Smooth muscle cell of the brain vasculature (primary cell): ENCODE results near the gene CEBPG.

ENCODE experiments used
- DNase-seq: peaks from one replicate; pipeline ENCODE4 v3.0.0-alpha.2; 2012; ENCODE audit warnings: low read depth, low spot score

CEBPG gene

DNA sequence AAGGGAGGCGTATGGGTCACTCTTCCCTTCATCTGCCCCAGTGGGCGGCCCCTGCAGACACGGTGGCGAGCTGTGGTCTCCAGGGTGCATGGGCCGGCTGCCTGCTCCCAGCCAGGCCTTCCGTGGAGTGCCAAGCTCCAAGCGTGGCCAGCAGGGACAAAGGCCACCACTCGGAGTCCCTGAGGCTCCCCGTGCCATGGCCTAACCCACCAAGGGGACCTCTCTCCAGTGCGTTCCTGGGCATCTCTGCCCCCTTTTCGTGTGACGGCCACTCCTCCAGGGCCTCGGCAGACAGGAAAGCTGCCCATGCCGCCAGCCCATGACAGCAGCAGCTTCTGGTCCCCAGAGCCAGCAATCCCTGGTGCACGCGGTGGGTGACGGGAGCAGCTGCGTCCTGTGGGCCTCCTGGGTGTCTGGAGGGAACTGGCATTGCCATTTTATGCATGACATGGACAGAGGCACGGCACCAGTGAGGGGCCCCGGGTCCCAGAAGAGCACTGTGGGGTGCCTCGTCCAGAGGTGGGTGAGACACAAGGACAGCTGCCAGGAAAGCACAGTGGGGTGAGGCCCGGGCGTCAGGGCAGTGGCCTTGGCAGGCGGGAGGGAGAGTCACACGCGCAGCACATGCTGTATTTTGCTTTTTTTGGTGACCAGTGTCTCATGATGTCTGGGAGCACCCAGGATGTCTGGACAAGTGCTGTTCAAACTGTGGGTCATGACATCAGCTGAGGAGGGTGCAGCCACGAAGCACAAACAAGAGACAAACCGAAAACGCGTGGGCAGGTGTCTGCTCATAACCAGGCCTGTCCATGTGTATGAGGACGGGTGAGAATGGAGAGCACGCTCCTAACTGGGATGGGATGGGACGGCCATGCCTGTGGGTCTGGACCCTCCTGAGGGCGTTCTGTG lies 32.3 kb downstream of the CEBPG start:
- no peak for DNase-seq

DNA sequence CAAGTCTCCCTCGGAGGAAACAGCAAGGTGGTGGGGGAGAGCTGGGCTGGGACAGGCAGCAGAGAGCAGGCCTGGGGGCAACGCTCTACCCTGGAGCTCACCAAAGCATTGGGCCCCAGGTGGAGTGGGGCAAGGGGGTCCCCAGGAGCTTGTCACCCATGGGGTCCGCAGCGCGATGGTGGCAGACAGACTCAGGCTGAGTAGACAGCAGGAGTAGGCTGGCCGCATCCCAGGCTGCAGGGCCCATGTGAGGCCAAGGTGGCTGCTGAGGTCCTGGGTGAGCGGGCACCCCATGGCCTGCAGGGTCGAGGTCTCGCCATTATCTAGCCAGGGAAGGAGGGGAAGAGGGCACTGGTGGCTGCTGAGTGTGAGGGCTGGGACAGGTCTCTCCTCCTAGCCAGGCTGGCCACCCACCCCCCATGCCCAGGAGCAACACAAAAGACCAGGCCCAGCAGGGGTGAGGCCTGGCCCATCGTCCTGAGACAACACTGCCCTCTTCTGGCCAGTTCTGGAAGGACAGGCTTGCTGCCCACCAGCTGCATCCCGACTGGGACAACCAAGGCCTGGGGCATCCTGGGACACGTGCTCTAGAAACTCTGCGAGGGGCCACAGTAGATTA lies 33.1 kb downstream of the CEBPG start:
- no peak for DNase-seq

DNA sequence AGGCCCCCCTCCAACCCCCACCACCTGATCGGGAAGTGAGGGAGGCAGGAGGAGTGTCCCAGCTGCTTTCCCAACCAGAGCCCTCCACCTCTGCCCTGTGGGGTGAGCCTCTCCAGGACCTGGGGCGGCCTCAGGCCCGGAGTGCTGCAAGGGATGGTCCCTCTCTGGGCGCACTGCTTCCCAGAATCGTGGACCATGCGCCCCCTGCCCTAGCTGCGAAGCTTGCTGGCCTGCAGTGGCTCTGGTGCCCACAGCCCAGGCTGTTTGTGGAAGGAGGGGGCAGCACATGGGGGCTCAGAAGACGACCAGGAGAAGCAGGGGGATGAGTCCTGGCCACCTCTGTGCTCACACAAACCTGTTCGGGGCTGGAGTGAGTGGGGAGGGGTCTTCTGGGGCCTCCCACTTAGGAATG lies 33.6 kb downstream of the CEBPG start:
- DNase-seq = no peak

DNA sequence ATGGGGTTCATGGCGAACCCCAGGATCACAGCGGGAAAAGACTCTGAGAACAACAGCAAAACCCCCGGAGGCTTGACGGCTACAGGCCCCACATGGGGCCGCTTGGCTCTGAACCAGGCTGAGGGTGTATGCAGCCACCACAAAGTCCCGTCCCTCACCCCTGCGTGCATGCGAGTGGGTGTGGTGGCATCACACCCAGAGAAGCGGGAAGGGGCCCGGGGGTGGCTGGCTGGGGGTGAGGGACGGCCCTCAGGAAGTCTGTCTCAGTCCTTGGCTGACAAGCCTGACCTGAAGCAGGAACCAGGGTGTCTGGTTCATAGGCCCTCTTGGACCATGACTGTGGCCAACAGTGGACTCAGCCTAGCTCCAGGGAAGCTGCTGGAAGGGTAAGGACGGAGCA lies 34.2 kb downstream of the CEBPG start:
- no peak for DNase-seq

DNA sequence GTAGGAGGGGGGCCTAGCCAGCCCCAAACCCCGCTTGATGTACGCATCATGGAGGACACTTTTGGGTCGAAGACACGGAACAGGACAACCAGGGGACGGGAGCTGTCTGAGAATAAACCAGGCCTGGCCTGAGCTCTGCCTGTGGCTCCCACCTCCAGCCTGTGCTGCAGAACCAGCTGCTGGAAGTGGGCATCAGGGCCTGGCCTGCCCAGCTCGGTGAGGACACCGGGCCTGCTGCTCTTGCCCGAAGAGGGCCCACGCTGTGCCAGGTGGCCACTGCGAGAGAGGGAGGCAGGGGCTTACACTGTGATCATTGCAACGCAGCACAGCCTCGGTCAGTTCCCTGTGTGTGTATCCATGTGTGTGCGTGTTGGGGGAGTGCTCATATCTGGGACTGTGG lies 34.6 kb downstream of the CEBPG start:
- DNase-seq = no peak

DNA sequence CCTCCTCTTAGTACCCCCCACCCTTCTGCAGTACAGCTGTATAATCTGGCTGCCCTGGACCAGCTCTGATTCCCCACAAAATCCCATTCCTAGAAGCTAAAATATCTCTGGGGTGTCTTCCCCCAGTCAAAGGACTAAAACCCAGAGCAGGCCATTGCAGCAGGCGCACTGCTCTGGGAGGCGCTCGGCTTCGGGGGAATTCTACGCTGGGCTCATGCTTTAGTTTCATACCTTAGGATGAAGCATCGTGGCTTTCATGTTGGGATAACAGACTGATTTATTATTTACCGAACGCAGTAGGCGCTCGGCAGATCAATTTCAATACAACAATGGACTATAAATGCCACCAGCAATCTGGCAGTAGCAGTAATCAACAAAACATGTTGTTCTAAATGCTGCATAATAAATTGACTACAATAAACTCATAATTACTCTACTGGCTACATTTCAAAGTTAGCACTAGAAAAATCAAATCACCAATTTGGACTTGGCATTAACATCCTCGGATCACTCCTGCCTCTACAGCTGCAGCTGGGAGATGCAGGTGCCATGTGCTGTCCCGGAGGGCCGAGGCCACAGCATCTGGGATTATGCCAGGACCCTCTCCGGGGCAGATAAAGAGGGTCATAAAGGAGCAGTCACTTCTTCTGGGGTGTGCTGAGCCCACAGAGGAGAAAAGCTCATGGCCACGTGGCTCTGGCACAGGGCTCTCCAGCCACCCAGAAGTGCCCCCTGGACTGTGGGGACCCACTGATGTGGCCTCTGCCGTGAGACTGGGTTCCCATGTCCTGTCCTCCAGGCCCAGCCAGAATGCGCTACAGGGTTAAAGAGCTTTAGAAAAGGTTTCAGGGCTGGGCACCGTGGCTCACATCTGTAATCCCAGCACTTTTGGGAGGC lies 35.3 kb downstream of the CEBPG start:
- no peak for DNase-seq

DNA sequence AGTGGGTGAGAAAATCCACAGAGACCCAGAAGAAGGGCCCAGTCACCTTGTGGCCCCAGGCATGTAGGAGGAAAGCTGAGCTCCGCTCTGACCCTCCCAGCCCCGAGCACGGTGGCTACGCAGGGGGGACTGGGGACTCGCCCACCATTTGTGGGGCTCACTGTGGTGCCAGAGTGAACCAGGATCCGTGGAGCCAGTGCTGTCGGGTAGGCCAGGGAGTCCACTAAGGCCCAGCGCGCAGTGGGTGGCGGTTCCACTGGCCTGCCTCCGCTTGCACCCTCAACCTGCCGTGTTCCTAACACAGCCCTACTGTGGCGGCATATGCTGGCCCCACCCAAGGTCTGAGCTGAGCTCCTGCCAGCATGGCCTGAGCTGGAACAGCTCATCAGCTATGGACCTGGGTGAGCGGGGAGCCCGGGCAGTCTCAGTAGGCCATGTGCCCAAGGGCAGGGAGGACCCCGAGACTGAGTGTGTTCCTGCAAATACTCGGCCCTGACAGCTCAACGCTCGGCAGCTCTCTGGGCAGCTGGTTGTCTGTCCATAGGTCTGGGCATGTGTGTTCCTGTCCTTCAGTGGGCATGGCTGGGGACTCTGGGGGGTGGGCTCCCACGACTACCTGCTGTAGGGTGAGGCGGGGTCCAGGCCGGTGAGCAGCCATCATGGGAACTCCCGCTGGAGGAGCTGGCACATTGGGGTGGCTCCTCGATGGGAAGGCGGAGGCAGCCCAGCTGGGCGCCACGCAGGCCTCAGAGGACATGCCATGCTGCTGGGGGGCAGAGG lies 36.6 kb downstream of the CEBPG start:
- no peak for DNase-seq

DNA sequence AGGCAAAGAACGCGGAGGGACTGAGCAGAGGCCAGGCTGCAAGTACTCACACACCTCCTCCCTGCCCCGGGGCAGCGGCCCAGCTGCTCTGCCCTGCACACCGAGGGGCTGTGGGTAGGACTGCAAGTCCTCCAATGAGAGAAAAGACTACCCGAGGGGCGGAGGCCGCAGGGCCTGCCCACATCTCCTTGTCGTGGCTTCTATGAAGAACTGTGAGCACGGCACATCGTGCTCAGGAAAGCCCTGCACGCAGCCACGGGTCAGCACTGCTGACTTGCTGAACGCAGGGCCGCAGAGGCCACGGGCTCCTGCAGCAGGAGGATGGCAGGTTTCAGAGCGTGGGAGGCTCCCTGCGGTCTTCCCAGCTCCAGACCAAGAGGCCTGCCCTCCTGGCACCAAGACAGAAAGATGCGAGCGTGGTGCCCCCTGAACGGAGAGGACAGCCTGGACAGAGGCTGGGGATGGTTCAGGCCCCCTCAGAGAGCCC lies 37.4 kb downstream of the CEBPG start:
- no peak for DNase-seq

DNA sequence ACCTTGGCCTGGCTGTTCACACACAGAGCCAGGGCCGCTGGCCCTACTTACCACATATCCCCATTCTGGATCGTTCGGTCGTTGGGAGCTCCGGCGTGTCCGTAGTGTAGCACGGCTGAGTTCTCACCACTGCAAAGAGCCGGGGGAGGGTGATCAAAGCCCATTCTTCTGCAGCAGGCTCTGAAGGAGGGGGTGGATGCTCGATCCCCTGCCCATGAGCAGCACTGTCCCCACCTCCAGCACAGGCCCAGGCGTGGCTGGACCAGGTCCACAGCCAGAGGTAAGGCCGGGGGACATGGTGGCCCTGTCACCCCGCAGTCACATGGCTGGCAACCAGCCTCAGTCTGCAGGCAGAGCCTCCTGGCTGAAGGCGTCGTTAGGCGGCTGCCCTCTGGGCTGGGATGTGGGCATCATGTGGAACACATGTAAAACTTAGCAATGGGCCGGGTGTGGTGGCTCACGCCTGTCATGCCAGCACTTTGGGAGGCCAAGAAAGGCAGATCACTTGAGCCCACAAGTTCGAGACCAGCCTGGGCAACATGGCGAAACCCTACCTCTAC lies 38.2 kb downstream of the CEBPG start:
- no peak for DNase-seq

DNA sequence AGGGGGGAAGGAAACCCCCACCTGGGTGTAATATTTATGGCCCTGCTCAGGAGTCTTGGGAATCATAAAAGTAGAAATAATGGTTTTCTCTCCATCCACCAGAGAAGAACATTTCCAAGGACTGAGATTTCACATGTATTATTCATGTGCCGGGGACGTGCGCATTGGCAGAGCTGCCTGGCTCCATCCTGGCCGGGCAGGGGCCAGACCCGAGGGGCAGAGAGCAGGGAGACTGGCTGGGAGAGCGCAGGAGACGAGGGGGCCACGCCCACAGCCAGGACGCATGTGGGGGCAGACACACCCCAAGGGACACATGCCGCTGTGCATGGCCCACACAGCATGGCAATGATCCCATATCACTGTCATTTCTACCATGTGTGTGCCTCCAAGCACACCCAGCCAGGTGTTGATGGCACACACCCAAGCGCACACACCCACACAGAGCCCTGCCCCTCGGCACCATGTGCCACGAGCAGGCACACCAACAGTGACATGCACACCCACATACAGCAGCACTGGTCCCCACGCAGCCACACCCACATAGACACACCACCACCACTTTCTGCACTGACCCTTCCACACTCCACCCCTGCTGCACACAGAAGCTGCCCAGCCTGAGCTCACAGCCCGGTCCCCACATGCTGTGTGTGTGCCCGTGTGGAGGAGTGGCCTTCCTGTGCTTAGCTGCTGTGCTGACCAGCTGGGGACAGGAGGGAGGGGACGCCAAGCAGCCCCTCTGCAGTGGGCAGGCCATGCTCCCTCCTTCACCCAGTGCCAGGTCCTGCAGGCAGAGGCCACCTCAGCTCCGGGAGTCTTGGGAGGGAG lies 39.3 kb downstream of the CEBPG start:
- DNase-seq = no peak

DNA sequence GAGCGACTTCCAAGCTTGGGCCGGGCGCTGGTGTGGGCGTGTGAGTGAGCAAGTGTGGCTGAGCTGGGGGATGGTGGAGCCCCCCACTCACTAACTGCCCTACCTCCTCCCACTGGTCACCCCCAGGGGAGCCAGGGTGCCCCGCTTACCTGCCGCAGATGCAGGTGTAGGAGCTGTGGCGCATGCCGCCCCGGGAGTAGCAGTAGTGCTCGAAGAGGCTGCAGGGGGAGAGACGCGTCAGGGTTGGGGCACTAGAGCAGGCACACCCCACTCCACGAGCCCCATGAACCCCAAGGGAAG lies 39.9 kb downstream of the CEBPG start:
- no peak for DNase-seq

DNA sequence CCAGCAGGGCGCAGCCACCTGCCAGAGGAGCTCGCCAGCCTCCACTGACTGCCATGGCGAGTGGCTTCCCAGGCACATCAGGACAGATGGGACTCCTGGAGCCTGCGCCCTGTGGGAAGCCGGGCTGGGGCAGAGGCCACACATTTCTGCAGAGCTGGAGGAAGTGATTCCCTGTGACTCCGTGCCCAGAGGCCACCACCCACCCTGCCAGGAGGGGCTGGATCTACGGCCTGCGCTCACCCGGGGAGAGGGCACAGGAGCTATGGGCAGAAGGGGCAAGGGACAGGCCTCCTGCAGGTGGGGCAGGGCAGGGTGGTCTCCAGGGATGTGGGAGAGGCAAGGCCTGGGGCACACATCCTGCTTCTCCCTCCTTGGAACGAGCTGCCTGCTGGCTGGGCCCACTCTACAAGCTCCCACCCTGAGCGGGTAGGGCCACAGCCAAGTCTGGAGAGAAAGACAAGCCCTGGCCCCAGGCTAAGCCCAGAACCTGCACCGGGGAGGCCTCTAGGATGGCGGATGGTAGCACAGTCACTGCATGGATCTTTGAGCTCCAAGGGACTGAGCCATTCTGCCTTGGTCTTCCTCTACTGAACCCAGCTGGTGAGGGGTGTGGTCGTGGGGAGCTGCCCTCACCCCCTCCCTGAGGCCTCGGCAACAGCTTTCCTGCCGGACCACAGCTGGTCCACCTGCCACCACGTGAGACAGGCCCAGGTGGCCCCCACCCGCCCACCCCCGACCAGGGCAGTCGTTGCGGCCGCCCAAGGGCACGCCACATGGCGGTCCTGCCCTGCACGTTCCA lies 40.6 kb downstream of the CEBPG start:
- no peak for DNase-seq

DNA sequence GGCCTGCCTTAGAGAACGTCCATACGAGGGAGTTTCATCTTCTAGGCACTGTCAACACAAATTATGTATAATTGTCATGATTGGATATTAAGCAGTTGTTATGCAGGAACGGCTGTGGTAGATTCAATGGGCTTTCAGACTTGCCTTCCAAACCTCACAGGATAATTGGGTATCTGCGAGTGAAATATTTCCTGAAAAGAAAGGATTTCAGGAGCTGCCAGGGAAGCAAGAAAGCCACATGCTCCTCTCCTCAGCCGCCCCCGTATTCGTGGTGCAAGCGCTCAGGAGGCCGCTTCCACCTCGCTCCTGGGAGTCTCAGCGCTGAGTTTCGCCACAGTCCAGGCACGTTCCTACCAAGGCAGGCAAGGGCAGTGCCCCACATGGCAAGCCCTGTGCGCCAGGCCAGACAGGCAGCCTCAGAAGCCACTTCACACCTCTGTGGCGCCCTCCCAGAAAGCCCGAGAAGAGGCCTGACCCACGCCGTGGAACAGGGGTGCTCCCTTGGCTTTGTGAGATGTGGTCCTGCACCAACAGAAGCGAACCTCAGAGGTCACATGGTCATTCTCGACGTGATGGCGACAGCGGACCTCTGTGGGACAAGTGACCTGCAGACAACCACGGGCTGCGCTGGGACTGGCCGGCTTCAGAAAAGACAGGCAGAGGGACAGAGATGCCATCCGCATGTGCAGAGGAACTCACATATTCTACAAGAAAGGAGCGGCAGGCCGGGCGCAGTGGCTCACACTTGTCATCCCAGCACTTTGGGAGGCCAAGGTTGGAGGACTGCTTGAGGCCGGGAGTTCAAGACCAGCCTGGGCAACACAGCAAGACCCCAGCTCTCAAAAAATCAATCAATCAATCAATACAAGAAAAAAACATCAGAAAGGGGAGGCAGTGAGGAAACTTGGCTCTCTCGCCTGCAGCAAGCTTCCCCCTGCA lies 41.4 kb downstream of the CEBPG start:
- no peak for DNase-seq

DNA sequence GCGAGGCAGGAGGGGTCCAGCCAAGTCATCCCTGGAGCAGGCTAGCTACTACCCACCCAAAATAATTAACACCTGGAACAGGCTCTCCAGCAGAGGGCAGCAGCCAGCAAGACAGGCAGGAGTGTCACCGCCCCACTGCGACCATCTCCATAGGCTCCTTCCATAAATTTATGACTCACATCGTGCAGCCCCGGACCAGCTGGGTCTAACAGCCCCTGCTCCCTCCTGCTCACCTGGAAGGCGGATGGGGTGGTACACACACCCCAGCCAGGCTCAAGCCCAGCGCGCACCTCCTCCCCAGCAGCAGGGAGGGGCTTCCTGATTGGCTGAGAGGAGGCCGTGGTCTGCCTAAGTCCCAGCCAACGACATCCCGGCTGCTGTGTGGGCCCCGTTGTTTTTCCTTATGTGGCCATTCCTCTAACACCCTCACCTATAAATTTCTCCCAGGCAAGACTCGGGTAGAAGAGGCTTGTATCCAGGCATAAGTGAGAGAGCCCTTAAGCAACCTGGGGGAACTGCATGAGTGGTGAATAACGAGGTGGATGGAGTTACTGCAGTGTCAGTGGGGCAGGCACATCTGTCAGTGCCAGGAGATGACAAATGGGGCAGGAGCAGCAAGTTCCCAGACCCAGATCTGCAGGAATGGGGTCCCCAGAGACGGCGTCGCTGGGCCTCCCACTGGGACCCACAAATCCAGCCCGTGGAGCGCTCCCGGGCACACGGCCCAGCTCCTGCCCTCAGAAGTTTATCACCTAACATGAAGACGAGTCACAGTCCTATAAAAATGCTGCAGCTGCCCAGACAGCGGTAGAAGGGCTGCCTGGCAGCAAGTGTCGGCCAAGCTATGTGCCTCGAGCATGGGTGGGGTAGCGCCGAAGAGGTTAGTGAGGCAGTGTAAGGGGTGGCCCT lies 43.1 kb downstream of the CEBPG start:
- DNase-seq = no peak

DNA sequence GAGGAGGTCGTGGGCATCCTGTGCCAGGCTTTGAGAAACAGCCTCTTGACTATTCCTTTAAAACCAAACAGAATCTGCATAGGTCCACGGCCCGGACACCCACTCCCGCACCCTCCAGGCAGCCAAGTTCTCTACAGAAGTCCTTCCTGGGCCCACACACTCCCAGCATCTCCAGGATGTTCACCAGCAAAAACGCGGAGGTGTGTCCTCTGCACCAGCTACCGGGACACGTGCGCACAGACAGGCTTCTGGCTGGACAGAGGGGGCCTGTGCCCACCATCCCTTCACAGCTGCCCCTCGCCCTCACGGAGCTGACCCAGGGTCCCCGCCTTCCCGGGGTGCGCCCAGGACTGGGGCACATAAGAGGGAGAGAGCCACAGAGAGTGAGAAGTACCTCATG lies 44.2 kb downstream of the CEBPG start:
- DNase-seq = no peak

DNA sequence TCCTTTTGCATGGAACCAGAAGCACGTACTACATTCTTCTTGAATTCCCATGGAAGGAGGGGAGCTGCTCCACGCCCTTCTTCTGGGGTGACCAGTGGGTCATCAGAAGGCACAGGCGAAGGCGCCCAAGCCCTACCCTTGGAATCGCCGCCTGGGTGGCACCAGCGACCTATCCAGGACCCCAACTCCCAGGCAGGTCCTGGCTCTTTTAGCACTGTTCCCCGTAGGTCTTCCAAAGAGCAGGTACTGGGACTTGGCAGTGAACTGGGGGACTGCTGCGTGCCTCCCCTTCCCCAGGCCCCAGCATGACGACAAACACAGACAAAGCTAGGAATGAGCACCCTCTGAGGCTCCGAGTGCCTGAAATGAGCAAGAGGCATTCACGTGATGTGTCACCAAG lies 45.0 kb downstream of the CEBPG start:
- no peak for DNase-seq
